ENCODE data around the gene CXCL17.

CXCL17 gene

DNA sequence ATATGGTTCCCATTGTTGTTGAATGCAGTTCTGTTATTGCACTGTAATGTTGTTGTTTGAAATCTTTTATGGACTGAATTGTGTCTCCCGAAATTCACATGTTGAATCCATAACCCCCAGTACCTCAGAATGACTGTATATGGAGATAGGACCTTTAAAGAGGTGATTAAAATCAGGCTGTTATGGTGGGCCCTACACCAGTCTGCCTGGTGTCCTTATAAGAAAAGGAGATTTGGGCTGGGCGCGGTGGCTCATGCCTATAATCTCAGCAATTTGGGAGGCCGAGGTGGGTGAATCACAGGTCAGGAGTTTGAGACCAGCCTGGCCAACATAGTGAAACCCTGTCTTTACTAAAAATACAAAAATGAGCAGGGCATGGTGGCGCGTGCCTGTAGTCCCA lies 7.4 kb downstream of the CXCL17 start:
- no peaks in the 10 kb centered on the region for H3K36me3 ChIP-seq (ENCODE audit: insufficient read depth, low read length)
- no peak overlapping the region for H3K9ac ChIP-seq (ENCODE audit: low read depth, low read length)
- TF ChIP-seq CTCF (IDR thresholded peaks at IDR 0.05; ENCODE audit: borderline replicate concordance, extremely low read depth, low read length, poor library complexity, severe bottlenecking) (no peak), EZH2 (IDR thresholded peaks at IDR 0.05; ENCODE audit: borderline replicate concordance, low read depth, low read length, severe bottlenecking) (no peak)
- no peaks in the 10 kb centered on the region for H3K4me1 ChIP-seq (ENCODE audit: insufficient read depth, low read length)
- H3K4me3 ChIP-seq (ENCODE audit: low read depth in 1 of 2, low read length in 2 of 2), result no peak overlapping the region
- no peak overlapping the region for H3K27ac ChIP-seq (ENCODE audit: low read length)
- no peak for ATAC-seq (ENCODE audit: insufficient read depth, low read depth)
- H4K20me1 ChIP-seq (ENCODE audit: insufficient read depth, low read length), result no peaks in the 10 kb centered on the region
- no peaks in the 10 kb centered on the region for H3K27me3 ChIP-seq (ENCODE audit: insufficient read depth, low read length, poor library complexity)
- no peak for DNase-seq
- no peak overlapping the region for H3K4me2 ChIP-seq (ENCODE audit: insufficient read depth, low read length)
- H2AFZ ChIP-seq (ENCODE audit: low read depth, low read length), result no peak overlapping the region
- no peaks in the 10 kb centered on the region for H3K9me3 ChIP-seq (ENCODE audit: insufficient read depth, low read length, severe bottlenecking)
- no peaks in the 10 kb centered on the region for H3K79me2 ChIP-seq (ENCODE audit: insufficient read depth, low read length)

DNA sequence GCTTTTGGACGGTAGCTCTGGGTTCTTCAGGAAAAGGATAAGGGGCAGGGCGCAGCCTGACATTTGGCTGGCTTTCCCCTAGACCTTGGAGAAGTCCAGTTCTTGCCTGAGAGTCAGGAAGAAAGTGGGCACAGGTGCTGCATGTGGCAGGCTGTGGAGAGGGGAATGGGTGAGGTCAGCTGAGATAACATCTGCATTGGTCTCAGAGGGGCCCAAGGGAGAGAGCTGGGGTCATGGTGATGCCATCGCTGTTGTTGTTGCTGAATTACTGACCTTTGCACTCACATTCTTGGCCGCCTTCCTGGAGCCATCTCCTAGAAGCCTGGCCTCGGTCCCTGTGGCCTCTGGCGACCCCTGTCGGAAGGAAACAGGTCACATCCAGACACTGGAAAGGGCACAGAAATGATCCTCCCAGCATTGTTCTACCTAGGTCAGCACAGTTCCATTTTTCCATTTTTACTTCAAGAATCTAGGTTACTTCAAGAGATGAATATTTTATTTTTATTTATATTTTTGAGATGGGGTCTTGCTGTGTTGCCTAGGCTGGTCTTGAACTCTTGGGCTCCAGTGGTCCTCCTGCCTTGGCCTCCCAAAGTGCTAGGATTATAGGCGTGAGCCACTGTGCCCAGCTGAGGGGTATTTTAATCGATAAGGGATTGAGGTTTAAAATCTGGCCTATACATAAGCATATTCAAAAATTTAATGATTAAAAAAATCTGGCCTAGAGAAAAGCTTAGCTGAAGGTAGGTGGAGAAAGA lies 9.1 kb downstream of the CXCL17 start:
- Histone ChIP-seq H3K36me3 (ENCODE audit: insufficient read depth, low read length) (no peaks in the 10 kb centered on the region), H3K4me2 (ENCODE audit: insufficient read depth, low read length) (no peak overlapping the region), H3K4me1 (ENCODE audit: insufficient read depth, low read length) (no peaks in the 10 kb centered on the region), H3K27ac (ENCODE audit: low read length) (no peak overlapping the region), H3K79me2 (ENCODE audit: insufficient read depth, low read length) (no peaks in the 10 kb centered on the region), H2AFZ (ENCODE audit: low read depth, low read length) (no peak overlapping the region), H4K20me1 (ENCODE audit: insufficient read depth, low read length) (no peaks in the 10 kb centered on the region), H3K9me3 (ENCODE audit: insufficient read depth, low read length, severe bottlenecking) (no peaks in the 10 kb centered on the region), H3K9ac (ENCODE audit: low read depth, low read length) (no peak overlapping the region), H3K4me3 (ENCODE audit: low read depth in 1 of 2, low read length in 2 of 2) (no peak overlapping the region), H3K27me3 (ENCODE audit: insufficient read depth, low read length, poor library complexity) (no peaks in the 10 kb centered on the region)
- no peak for ATAC-seq (ENCODE audit: insufficient read depth, low read depth)
- no peak for TF ChIP-seq EZH2 (IDR thresholded peaks at IDR 0.05; ENCODE audit: borderline replicate concordance, low read depth, low read length, severe bottlenecking)
- TF ChIP-seq CTCF (IDR thresholded peaks at IDR 0.05; ENCODE audit: borderline replicate concordance, extremely low read depth, low read length, poor library complexity, severe bottlenecking), result peak; percentile 34
- peak; percentile 39 for DNase-seq

DNA sequence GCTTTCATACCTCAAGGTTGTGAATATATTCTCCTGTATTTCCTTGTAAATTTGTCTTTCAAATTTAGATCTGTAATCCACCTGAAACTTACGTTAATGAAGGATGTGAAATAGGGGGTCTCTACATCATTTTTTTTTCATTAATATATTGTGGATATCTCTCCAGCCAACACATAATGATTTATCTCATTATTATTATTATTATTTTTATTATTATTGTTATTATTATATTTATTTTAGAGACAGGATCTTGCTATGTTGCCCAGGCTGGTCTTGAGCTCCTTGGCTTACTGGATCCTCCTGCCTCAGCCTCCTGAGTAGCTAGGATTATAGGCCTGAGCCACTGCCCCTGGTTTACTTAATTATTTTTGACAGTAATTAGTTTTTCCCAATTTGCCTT lies 11.3 kb downstream of the CXCL17 start:
- no peaks in the 10 kb centered on the region for H3K36me3 ChIP-seq (ENCODE audit: insufficient read depth, low read length)
- no peak overlapping the region for H3K9ac ChIP-seq (ENCODE audit: low read depth, low read length)
- DNase-seq (no peak), ATAC-seq (ENCODE audit: insufficient read depth, low read depth) (no peak)
- no peak overlapping the region for H3K27ac ChIP-seq (ENCODE audit: low read length)
- H3K27me3 ChIP-seq (ENCODE audit: insufficient read depth, low read length, poor library complexity), result no peaks in the 10 kb centered on the region
- TF ChIP-seq EZH2 (IDR thresholded peaks at IDR 0.05; ENCODE audit: borderline replicate concordance, low read depth, low read length, severe bottlenecking) (no peak), CTCF (IDR thresholded peaks at IDR 0.05; ENCODE audit: borderline replicate concordance, extremely low read depth, low read length, poor library complexity, severe bottlenecking) (no peak)
- no peaks in the 10 kb centered on the region for H4K20me1 ChIP-seq (ENCODE audit: insufficient read depth, low read length)
- H3K4me3 ChIP-seq (ENCODE audit: low read depth in 1 of 2, low read length in 2 of 2), result no peak overlapping the region
- no peaks in the 10 kb centered on the region for H3K79me2 ChIP-seq (ENCODE audit: insufficient read depth, low read length)
- H3K4me1 ChIP-seq (ENCODE audit: insufficient read depth, low read length), result no peaks in the 10 kb centered on the region
- no peaks in the 10 kb centered on the region for H3K9me3 ChIP-seq (ENCODE audit: insufficient read depth, low read length, severe bottlenecking)
- H2AFZ ChIP-seq (ENCODE audit: low read depth, low read length), result no peak overlapping the region
- no peak overlapping the region for H3K4me2 ChIP-seq (ENCODE audit: insufficient read depth, low read length)
